Measurements from ENCODE around the gene SAMD13. TPM values are rescaled to one million over a fixed set of nuclear protein-coding genes. Genes with fewer than 3 reads are reported as not detected.

Gene SAMD13
- total and polyA plus RNA-seq, 10 donors = 0.39 to 2.8 (median 1.5) TPM

DNA sequence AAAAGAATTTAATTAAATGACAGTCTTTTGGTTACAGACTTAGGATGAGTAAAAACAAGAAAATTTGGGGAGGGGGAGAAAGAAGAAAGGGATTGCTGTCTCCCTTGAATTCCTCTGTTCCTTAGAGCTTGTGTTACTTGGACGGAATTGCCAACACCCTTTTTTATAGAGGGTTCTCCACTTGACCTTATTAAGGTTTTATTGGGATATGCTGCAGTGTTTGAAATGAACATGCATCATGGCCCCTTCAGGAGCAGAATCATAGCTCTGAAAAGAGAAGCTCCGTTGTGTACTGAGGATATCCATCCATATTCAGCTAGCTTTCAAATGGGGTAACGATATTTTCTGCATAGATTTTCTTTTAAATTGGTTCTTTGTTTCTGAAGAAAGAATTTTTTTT lies 48.6 kb downstream of the SAMD13 start:
- intact Hi-C loops (cut with DNase I; ENCODE audit: low total_unique reads) = no loop called here
- Histone ChIP-seq H3K27me3 (replicated peaks in 1 of 7) (no peaks in the 10 kb centered on the region), H3K27ac (no peak overlapping the region), H3K36me3 (no peaks in the 10 kb centered on the region), H3K4me1 (no peaks in the 10 kb centered on the region), H3K9me3 (no peaks in the 10 kb centered on the region), H3K4me3 (no peak overlapping the region)
- TF ChIP-seq POLR2A (IDR thresholded peaks at IDR 0.05) = no peak
- no peak for TF ChIP-seq POLR2AphosphoS5 (IDR thresholded peaks at IDR 0.05)
- TF ChIP-seq, protein P1, sequence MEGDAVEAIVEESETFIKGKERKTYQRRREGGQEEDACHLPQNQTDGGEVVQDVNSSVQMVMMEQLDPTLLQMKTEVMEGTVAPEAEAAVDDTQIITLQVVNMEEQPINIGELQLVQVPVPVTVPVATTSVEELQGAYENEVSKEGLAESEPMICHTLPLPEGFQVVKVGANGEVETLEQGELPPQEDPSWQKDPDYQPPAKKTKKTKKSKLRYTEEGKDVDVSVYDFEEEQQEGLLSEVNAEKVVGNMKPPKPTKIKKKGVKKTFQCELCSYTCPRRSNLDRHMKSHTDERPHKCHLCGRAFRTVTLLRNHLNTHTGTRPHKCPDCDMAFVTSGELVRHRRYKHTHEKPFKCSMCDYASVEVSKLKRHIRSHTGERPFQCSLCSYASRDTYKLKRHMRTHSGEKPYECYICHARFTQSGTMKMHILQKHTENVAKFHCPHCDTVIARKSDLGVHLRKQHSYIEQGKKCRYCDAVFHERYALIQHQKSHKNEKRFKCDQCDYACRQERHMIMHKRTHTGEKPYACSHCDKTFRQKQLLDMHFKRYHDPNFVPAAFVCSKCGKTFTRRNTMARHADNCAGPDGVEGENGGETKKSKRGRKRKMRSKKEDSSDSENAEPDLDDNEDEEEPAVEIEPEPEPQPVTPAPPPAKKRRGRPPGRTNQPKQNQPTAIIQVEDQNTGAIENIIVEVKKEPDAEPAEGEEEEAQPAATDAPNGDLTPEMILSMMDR (IDR thresholded peaks at IDR 0.05 in 8 of 11, conservative IDR thresholded peaks at IDR 0.05 in 3 of 11) = no peak
- no peak for DNase-seq
- 54 to 63% (median 54%) methylated on average over 3 of the region's 3 CpGs for whole genome bisulfite sequencing, 5 donors

DNA sequence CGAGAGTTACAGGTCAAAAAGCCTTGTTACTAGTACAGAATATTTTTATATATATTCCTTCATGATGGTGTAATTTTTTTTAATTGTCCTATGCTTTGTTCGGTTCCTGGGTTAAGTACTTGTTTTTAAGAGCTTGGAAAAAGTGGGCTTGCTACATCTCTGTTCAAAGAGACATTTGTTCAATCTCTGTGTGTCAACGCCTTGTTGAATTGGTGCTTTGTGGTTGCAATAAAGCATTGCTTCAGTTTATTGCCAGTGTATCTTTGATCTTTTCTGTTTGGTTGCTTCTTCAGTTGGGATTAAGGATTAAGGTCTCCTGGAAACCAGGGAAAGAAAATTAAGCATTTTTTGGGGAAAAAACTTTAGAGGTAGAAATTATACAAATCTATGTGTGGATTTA lies 49.0 kb downstream of the SAMD13 start:
- TF ChIP-seq POLR2AphosphoS5 (IDR thresholded peaks at IDR 0.05) (no peak), POLR2A (IDR thresholded peaks at IDR 0.05) (no peak)
- TF ChIP-seq, protein P1 (IDR thresholded peaks at IDR 0.05 in 8 of 11, conservative IDR thresholded peaks at IDR 0.05 in 3 of 11) = no peak
- Histone ChIP-seq H3K27me3 (replicated peaks in 1 of 7) (no peaks in the 10 kb centered on the region), H3K27ac (no peak overlapping the region), H3K4me1 (no peaks in the 10 kb centered on the region), H3K4me3 (no peak overlapping the region), H3K36me3 (no peaks in the 10 kb centered on the region), H3K9me3 (no peaks in the 10 kb centered on the region)
- WGBS, 5 donors = 86 to 93% (median 92%) methylated on average over 3 of the region's 3 CpGs
- DNase-seq = no peak
- intact Hi-C loops (cut with DNase I; ENCODE audit: low total_unique reads) = no loop called here

DNA sequence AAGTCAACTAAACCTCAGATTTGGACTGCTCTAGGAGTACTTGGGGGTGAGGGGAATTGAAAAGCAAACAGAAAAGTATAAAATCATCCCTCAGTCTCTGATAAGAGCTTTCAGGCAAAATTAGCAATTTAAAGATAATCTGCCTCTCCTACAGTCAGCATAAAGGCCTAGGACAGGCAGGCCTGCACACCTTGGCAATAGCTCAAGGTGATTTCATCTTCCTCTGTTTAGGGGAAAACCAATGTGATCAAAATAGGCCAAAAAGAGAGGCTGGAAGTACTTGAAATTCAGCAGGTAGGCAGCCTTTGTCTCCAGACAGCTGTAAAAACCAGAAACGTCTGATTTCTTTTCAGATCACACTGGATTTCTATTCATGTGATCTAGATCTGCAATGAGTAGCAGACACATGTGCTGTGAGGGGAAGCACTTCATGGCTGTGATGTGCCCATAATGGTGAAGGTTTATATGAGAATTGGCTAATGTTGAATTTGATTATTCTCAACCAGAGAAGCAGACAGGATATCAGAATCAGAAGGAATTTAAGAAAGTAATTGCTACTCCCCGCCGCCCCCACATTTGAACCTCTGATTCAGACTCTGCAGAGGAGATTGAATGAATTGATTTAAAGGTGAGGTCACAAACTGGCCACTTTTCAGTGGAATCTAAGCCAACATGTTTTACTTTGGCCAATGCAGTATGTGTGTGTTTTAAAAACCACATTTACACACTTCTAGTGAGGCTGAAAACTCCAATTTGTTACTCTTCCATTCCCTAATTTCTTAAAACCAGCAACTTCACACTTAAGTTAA lies 51.0 kb downstream of the SAMD13 start:
- no peaks in the 10 kb centered on the region for H3K4me1 ChIP-seq
- DNase-seq = no peak
- H3K27me3 ChIP-seq (replicated peaks in 1 of 7) = no peaks in the 10 kb centered on the region
- H3K27ac ChIP-seq = no peak overlapping the region
- 84 to 92% (median 88%) methylated on average over 3 of the region's 3 CpGs for WGBS, 5 donors
- intact Hi-C loops (cut with DNase I; ENCODE audit: low total_unique reads) = no loop called here
- no peaks in the 10 kb centered on the region for H3K9me3 ChIP-seq
- TF ChIP-seq POLR2A (IDR thresholded peaks at IDR 0.05) = no peak
- TF ChIP-seq, protein P1 (IDR thresholded peaks at IDR 0.05 in 8 of 11, conservative IDR thresholded peaks at IDR 0.05 in 3 of 11) = no peak
- no peak for TF ChIP-seq POLR2AphosphoS5 (IDR thresholded peaks at IDR 0.05)
- H3K36me3 ChIP-seq = no peaks in the 10 kb centered on the region
- no peak overlapping the region for H3K4me3 ChIP-seq

DNA sequence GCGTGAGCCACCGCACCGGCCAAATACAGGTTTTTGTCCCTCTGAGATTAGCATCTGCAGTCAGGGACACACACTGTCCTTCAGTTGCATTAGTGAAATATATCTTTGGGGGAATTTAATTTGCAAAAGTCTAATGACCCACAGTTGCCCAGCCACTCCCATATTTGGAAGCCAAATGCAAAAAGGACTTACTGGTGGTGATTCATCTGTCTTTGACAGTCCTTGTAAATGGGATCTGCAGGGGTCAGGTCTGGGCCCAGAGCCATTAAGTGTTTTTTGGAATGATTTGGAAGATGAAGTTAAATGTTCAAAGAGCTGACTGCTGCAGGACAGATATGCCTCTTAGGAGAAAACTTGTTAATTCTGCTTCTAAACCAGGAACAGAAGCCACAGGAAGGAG lies 52.2 kb downstream of the SAMD13 start:
- WGBS, 5 donors = 87 to 100% (median 95%) methylated on average over 3 of the region's 3 CpGs
- peak in 1 of 3 donors; percentile 30 for TF ChIP-seq POLR2AphosphoS5 (IDR thresholded peaks at IDR 0.05)
- no peak for TF ChIP-seq POLR2A (IDR thresholded peaks at IDR 0.05)
- Histone ChIP-seq H3K27me3 (replicated peaks in 1 of 7) (no peaks in the 10 kb centered on the region), H3K36me3 (no peaks in the 10 kb centered on the region), H3K4me3 (no peak overlapping the region), H3K9me3 (no peaks in the 10 kb centered on the region), H3K27ac (peak overlapping the region in 4 of 8 donors; percentile 13 to 65 (median 52)), H3K4me1 (no peaks in the 10 kb centered on the region)
- no peak for DNase-seq
- intact Hi-C loops (cut with DNase I; ENCODE audit: low total_unique reads) = no loop called here

All from spleen (tissue), 11 donors.